Measurements from ENCODE around the gene HS3ST4. TPM values are rescaled to one million over a fixed set of nuclear protein-coding genes. Genes with fewer than 3 reads are reported as not detected.

The HS3ST4 gene
- total RNA-seq, 1 donor: not detected

GRCh38 chr16:26005336-26005735 is 313.6 kb downstream of the HS3ST4 start:
- Histone ChIP-seq H3K4me2 (ENCODE audit: insufficient read depth, low read length) (no peak overlapping the region), H3K79me2 (ENCODE audit: insufficient read depth, low read length) (no peaks in the 10 kb centered on the region), H3K27ac (ENCODE audit: low read depth, low read length) (no peak overlapping the region), H3K4me3 (ENCODE audit: insufficient read depth, low read length) (no peak overlapping the region), H3K4me1 (ENCODE audit: insufficient read depth, low read length) (no peaks in the 10 kb centered on the region), H3K36me3 (ENCODE audit: insufficient read depth, low read length) (no peaks in the 10 kb centered on the region), H2AFZ (ENCODE audit: low read length) (no peak overlapping the region), H3K9me3 (ENCODE audit: low read depth, low read length) (no peaks in the 10 kb centered on the region), H4K20me1 (ENCODE audit: insufficient read depth, low read length) (no peaks in the 10 kb centered on the region), H3K27me3 (ENCODE audit: insufficient read depth, low read length) (no peaks in the 10 kb centered on the region)
- no peak for DNase-seq (ENCODE audit: insufficient read length, low spot score, missing footprints)
- TF ChIP-seq, protein P1, sequence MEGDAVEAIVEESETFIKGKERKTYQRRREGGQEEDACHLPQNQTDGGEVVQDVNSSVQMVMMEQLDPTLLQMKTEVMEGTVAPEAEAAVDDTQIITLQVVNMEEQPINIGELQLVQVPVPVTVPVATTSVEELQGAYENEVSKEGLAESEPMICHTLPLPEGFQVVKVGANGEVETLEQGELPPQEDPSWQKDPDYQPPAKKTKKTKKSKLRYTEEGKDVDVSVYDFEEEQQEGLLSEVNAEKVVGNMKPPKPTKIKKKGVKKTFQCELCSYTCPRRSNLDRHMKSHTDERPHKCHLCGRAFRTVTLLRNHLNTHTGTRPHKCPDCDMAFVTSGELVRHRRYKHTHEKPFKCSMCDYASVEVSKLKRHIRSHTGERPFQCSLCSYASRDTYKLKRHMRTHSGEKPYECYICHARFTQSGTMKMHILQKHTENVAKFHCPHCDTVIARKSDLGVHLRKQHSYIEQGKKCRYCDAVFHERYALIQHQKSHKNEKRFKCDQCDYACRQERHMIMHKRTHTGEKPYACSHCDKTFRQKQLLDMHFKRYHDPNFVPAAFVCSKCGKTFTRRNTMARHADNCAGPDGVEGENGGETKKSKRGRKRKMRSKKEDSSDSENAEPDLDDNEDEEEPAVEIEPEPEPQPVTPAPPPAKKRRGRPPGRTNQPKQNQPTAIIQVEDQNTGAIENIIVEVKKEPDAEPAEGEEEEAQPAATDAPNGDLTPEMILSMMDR (IDR thresholded peaks at IDR 0.05; ENCODE audit: extremely low read depth, low read depth, low read length): no peak

GRCh38 chr16:26012376-26012775 is 320.6 kb downstream of the HS3ST4 start:
- H3K4me2 ChIP-seq (ENCODE audit: insufficient read depth, low read length): no peak overlapping the region
- no peak for DNase-seq (ENCODE audit: insufficient read length, low spot score, missing footprints)
- no peaks in the 10 kb centered on the region for H3K36me3 ChIP-seq (ENCODE audit: insufficient read depth, low read length)
- no peaks in the 10 kb centered on the region for H4K20me1 ChIP-seq (ENCODE audit: insufficient read depth, low read length)
- TF ChIP-seq, protein P1 (IDR thresholded peaks at IDR 0.05; ENCODE audit: extremely low read depth, low read depth, low read length): no peak
- H3K9me3 ChIP-seq (ENCODE audit: low read depth, low read length): no peaks in the 10 kb centered on the region
- no peaks in the 10 kb centered on the region for H3K27me3 ChIP-seq (ENCODE audit: insufficient read depth, low read length)
- H3K27ac ChIP-seq (ENCODE audit: low read depth, low read length): no peak overlapping the region
- no peak overlapping the region for H2AFZ ChIP-seq (ENCODE audit: low read length)
- no peaks in the 10 kb centered on the region for H3K4me1 ChIP-seq (ENCODE audit: insufficient read depth, low read length)
- no peaks in the 10 kb centered on the region for H3K79me2 ChIP-seq (ENCODE audit: insufficient read depth, low read length)
- no peak overlapping the region for H3K4me3 ChIP-seq (ENCODE audit: insufficient read depth, low read length)

DNA sequence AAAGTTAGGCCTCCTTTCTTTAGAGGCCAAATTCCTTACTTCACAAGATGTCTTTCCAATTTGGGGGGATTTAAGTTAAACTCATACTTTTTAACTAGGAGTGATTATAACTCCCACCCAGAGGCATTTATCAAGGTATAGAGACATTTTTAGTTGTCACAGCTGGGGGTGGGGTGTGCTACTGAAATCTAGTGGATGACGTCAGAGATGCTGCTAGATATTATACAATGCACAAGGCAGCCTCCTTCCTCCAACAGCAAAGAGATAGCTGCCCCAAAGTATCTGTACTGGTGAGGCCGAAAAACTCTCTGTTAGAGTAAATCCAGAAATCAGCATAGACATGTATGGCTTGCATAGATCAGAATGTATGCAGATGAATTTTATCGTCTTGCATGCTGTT is 324.0 kb downstream of the HS3ST4 start:
- no peaks in the 10 kb centered on the region for H3K4me1 ChIP-seq (ENCODE audit: insufficient read depth, low read length)

GRCh38 chr16:26016989-26017388 is 325.2 kb downstream of the HS3ST4 start:
- H2AFZ ChIP-seq (ENCODE audit: low read length): no peak overlapping the region
- TF ChIP-seq, protein P1 (IDR thresholded peaks at IDR 0.05; ENCODE audit: extremely low read depth, low read depth, low read length): no peak
- H3K4me1 ChIP-seq (ENCODE audit: insufficient read depth, low read length): no peaks in the 10 kb centered on the region
- no peaks in the 10 kb centered on the region for H3K9me3 ChIP-seq (ENCODE audit: low read depth, low read length)
- H3K4me3 ChIP-seq (ENCODE audit: insufficient read depth, low read length): no peak overlapping the region
- H3K27me3 ChIP-seq (ENCODE audit: insufficient read depth, low read length): no peaks in the 10 kb centered on the region
- no peaks in the 10 kb centered on the region for H3K79me2 ChIP-seq (ENCODE audit: insufficient read depth, low read length)
- H3K27ac ChIP-seq (ENCODE audit: low read depth, low read length): no peak overlapping the region
- no peaks in the 10 kb centered on the region for H4K20me1 ChIP-seq (ENCODE audit: insufficient read depth, low read length)
- H3K36me3 ChIP-seq (ENCODE audit: insufficient read depth, low read length): no peaks in the 10 kb centered on the region
- H3K4me2 ChIP-seq (ENCODE audit: insufficient read depth, low read length): no peak overlapping the region
- no peak for DNase-seq (ENCODE audit: insufficient read length, low spot score, missing footprints)

More for the DNA sequence above, 324.0 kb downstream of the HS3ST4 start:
- Histone ChIP-seq H2AFZ (ENCODE audit: low read length) (no peak overlapping the region), H3K9me3 (ENCODE audit: low read depth, low read length) (no peaks in the 10 kb centered on the region), H3K79me2 (ENCODE audit: insufficient read depth, low read length) (no peaks in the 10 kb centered on the region), H4K20me1 (ENCODE audit: insufficient read depth, low read length) (no peaks in the 10 kb centered on the region), H3K4me2 (ENCODE audit: insufficient read depth, low read length) (no peak overlapping the region), H3K36me3 (ENCODE audit: insufficient read depth, low read length) (no peaks in the 10 kb centered on the region), H3K27ac (ENCODE audit: low read depth, low read length) (no peak overlapping the region), H3K27me3 (ENCODE audit: insufficient read depth, low read length) (no peaks in the 10 kb centered on the region), H3K4me3 (ENCODE audit: insufficient read depth, low read length) (no peak overlapping the region)
- DNase-seq (ENCODE audit: insufficient read length, low spot score, missing footprints): no peak
- TF ChIP-seq, protein P1 (IDR thresholded peaks at IDR 0.05; ENCODE audit: extremely low read depth, low read depth, low read length): no peak

Measured in osteoblast (primary cell).